ENCODE measurements around the gene TLN1. TPM values are rescaled to one million over a fixed set of nuclear protein-coding genes. Genes with fewer than 3 reads are reported as not detected.

The TLN1 gene
- total RNA-seq, 1 experiment from 2014 or later, result 109 TPM

DNA sequence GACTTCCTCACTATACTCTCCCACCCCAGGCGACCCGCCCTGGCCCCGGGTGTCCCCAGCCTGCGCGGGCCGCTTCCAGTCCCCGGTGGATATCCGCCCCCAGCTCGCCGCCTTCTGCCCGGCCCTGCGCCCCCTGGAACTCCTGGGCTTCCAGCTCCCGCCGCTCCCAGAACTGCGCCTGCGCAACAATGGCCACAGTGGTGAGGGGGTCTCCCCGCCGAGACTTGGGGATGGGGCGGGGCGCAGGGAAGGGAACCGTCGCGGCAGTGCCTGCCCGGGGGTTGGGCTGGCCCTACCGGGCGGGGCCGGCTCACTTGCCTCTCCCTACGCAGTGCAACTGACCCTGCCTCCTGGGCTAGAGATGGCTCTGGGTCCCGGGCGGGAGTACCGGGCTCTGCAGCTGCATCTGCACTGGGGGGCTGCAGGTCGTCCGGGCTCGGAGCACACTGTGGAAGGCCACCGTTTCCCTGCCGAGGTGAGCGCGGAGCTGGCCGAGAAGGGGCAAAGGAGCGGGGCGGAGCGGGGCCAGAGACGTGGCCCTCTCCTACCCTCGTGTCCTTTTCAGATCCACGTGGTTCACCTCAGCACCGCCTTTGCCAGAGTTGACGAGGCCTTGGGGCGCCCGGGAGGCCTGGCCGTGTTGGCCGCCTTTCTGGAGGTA, 56.1 kb downstream of the TLN1 start (continued):
- no peak for TF ChIP-seq OVOL2 (CRISPR knock-in tag; IDR thresholded peaks at IDR 0.05; ENCODE audit: borderline replicate concordance)
- TF ChIP-seq, protein P1, sequence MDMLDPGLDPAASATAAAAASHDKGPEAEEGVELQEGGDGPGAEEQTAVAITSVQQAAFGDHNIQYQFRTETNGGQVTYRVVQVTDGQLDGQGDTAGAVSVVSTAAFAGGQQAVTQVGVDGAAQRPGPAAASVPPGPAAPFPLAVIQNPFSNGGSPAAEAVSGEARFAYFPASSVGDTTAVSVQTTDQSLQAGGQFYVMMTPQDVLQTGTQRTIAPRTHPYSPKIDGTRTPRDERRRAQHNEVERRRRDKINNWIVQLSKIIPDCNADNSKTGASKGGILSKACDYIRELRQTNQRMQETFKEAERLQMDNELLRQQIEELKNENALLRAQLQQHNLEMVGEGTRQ (CRISPR knock-in tag; IDR thresholded peaks at IDR 0.05), result 0 out of 2 replicates have a peak, but pooled peaks have one; percentile 7

DNA sequence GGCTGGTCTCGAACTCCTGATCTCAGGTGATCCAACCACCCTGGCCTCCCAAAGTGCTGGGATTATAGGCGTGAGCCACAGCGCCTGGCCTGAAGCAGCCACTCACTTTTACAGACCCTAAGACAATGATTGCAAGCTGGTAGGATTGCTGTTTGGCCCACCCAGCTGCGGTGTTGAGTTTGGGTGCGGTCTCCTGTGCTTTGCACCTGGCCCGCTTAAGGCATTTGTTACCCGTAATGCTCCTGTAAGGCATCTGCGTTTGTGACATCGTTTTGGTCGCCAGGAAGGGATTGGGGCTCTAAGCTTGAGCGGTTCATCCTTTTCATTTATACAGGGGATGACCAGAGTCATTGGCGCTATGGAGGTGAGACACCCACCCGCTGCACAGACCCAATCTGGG, 56.8 kb downstream of the TLN1 start:
- ChIA-PET CTCF (interaction anchor here (0.5 to 4.5 kb wide), 22 partner anchors 10 to 982 kb away, joined by 3 to 41 read pairs (median 6); partner anchors contain the start of genes ARHGEF39, CCDC107, RMRP and TPM2), POLR2A (interaction anchor here (0.9 to 2.2 kb wide), 8 partner anchors 10 to 75 kb away, joined by 3 to 21 read pairs (median 5); partner anchors contain the start of genes ARHGEF39, CCDC107, CREB3 and RMRP)
- Mint-ChIP-seq H3K27me3 (ENCODE audit: low read depth) (peaks cover 30% of the 10 kb centered on the region), H3K4me1 (peaks cover 9% of the 10 kb centered on the region), H3K4me3 (peak overlapping the region; percentile 69), H3K9me3 (no peaks in the 10 kb centered on the region), H3K27ac (no peak overlapping the region), H3K36me3 (no peaks in the 10 kb centered on the region)
- ATAC-seq (peak; percentile 12), DNase-seq (ENCODE audit: low spot score) (peak; percentile 35)
- TF ChIP-seq, protein P2, sequence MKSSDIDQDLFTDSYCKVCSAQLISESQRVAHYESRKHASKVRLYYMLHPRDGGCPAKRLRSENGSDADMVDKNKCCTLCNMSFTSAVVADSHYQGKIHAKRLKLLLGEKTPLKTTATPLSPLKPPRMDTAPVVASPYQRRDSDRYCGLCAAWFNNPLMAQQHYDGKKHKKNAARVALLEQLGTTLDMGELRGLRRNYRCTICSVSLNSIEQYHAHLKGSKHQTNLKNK (CRISPR knock-in tag; IDR thresholded peaks at IDR 0.05), result no peak
- TF ChIP-seq, protein P3, sequence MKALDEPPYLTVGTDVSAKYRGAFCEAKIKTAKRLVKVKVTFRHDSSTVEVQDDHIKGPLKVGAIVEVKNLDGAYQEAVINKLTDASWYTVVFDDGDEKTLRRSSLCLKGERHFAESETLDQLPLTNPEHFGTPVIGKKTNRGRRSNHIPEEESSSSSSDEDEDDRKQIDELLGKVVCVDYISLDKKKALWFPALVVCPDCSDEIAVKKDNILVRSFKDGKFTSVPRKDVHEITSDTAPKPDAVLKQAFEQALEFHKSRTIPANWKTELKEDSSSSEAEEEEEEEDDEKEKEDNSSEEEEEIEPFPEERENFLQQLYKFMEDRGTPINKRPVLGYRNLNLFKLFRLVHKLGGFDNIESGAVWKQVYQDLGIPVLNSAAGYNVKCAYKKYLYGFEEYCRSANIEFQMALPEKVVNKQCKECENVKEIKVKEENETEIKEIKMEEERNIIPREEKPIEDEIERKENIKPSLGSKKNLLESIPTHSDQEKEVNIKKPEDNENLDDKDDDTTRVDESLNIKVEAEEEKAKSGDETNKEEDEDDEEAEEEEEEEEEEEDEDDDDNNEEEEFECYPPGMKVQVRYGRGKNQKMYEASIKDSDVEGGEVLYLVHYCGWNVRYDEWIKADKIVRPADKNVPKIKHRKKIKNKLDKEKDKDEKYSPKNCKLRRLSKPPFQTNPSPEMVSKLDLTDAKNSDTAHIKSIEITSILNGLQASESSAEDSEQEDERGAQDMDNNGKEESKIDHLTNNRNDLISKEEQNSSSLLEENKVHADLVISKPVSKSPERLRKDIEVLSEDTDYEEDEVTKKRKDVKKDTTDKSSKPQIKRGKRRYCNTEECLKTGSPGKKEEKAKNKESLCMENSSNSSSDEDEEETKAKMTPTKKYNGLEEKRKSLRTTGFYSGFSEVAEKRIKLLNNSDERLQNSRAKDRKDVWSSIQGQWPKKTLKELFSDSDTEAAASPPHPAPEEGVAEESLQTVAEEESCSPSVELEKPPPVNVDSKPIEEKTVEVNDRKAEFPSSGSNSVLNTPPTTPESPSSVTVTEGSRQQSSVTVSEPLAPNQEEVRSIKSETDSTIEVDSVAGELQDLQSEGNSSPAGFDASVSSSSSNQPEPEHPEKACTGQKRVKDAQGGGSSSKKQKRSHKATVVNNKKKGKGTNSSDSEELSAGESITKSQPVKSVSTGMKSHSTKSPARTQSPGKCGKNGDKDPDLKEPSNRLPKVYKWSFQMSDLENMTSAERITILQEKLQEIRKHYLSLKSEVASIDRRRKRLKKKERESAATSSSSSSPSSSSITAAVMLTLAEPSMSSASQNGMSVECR (CRISPR knock-in tag; IDR thresholded peaks at IDR 0.05; ENCODE audit: borderline replicate concordance), result 0 out of 2 replicates have a peak, but pooled peaks have one; percentile 19
- TF ChIP-seq, protein P4, sequence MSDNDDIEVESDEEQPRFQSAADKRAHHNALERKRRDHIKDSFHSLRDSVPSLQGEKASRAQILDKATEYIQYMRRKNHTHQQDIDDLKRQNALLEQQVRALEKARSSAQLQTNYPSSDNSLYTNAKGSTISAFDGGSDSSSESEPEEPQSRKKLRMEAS (CRISPR knock-in tag; IDR thresholded peaks at IDR 0.05), result no peak
- no peak for TF ChIP-seq TEAD4 (CRISPR knock-in tag; IDR thresholded peaks at IDR 0.05)
- no peak for TF ChIP-seq GTF2I (CRISPR knock-in tag; conservative IDR thresholded peaks at IDR 0.05)
- TF ChIP-seq, protein P5, sequence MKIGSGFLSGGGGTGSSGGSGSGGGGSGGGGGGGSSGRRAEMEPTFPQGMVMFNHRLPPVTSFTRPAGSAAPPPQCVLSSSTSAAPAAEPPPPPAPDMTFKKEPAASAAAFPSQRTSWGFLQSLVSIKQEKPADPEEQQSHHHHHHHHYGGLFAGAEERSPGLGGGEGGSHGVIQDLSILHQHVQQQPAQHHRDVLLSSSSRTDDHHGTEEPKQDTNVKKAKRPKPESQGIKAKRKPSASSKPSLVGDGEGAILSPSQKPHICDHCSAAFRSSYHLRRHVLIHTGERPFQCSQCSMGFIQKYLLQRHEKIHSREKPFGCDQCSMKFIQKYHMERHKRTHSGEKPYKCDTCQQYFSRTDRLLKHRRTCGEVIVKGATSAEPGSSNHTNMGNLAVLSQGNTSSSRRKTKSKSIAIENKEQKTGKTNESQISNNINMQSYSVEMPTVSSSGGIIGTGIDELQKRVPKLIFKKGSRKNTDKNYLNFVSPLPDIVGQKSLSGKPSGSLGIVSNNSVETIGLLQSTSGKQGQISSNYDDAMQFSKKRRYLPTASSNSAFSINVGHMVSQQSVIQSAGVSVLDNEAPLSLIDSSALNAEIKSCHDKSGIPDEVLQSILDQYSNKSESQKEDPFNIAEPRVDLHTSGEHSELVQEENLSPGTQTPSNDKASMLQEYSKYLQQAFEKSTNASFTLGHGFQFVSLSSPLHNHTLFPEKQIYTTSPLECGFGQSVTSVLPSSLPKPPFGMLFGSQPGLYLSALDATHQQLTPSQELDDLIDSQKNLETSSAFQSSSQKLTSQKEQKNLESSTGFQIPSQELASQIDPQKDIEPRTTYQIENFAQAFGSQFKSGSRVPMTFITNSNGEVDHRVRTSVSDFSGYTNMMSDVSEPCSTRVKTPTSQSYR (CRISPR knock-in tag; IDR thresholded peaks at IDR 0.05), result no peak
- TF ChIP-seq NR2C2 (CRISPR knock-in tag; IDR thresholded peaks at IDR 0.05), result no peak
- TF ChIP-seq, protein P6, sequence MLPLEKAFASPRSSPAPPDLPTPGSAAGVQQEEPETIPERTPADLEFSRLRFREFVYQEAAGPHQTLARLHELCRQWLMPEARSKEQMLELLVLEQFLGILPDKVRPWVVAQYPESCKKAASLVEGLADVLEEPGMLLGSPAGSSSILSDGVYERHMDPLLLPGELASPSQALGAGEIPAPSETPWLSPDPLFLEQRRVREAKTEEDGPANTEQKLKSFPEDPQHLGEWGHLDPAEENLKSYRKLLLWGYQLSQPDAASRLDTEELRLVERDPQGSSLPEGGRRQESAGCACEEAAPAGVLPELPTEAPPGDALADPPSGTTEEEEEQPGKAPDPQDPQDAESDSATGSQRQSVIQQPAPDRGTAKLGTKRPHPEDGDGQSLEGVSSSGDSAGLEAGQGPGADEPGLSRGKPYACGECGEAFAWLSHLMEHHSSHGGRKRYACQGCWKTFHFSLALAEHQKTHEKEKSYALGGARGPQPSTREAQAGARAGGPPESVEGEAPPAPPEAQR (CRISPR knock-in tag; IDR thresholded peaks at IDR 0.05), result no peak
- TF ChIP-seq CREM (CRISPR knock-in tag; IDR thresholded peaks at IDR 0.05), result no peak

DNA sequence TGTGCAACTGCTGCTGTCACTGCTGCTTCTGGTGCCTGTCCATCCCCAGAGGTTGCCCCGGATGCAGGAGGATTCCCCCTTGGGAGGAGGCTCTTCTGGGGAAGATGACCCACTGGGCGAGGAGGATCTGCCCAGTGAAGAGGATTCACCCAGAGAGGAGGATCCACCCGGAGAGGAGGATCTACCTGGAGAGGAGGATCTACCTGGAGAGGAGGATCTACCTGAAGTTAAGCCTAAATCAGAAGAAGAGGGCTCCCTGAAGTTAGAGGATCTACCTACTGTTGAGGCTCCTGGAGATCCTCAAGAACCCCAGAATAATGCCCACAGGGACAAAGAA, 58.0 kb downstream of the TLN1 start:
- H3K27me3 Mint-ChIP-seq (ENCODE audit: low read depth), result peaks cover 30% of the 10 kb centered on the region
- CTCF ChIA-PET, result interaction anchor here (4.5 kb wide), 1 partner anchor 9 kb away, joined by 41 read pairs; the partner anchor contains the start of gene ARHGEF39
- no peak for ATAC-seq
- H3K27ac Mint-ChIP-seq, result no peak overlapping the region
- TF ChIP-seq TEAD4 (CRISPR knock-in tag; IDR thresholded peaks at IDR 0.05) (no peak), ZBTB21 (CRISPR knock-in tag; IDR thresholded peaks at IDR 0.05; ENCODE audit: borderline replicate concordance) (no peak), TEAD1 (CRISPR knock-in tag; IDR thresholded peaks at IDR 0.05) (no peak), IRF2 (CRISPR knock-in tag; IDR thresholded peaks at IDR 0.05; ENCODE audit: borderline replicate concordance, low read depth) (no peak), NR2C2 (CRISPR knock-in tag; IDR thresholded peaks at IDR 0.05) (no peak), NFYB (CRISPR knock-in tag; conservative IDR thresholded peaks at IDR 0.05; ENCODE audit: low read depth) (no peak), FOXJ3 (CRISPR knock-in tag; IDR thresholded peaks at IDR 0.05; ENCODE audit: borderline replicate concordance) (no peak)
- no peaks in the 10 kb centered on the region for H3K36me3 Mint-ChIP-seq
- H3K9me3 Mint-ChIP-seq, result no peaks in the 10 kb centered on the region
- peak overlapping the region; percentile 69 for H3K4me3 Mint-ChIP-seq
- DNase-seq (ENCODE audit: low spot score), result no peak
- POLR2A ChIA-PET, result no interaction called here
- H3K4me1 Mint-ChIP-seq, result peaks cover 9% of the 10 kb centered on the region

Measured in WTC11 (cell line).